Ovary (tissue), 9 donors: ENCODE measurements around the gene SIRT5. TPM values are rescaled to one million over a fixed set of nuclear protein-coding genes. Genes with fewer than 3 reads are reported as not detected.

ENCODE experiments used
- DNase-seq, 5 donors: peaks; one replicate each; pipeline ENCODE4 v3.0.0-alpha.2; 2019 to 2020
- H3K27ac ChIP-seq, 2 donors: fragments of 200-600 bp; one replicate each; pipeline versions ENCODE4 v1.5.1 to v1.8.0; 2019 to 2022
- H3K27me3 ChIP-seq: fragments of 200-600 bp; one replicate; pipeline ENCODE4 v1.8.0; 2022
- H3K36me3 ChIP-seq: fragments of 200-600 bp; sonication (generic); one replicate; pipeline ENCODE4 v1.5.1; 2019
- H3K4me1 ChIP-seq: one replicate; pipeline ENCODE4 v1.8.1; 2013; ENCODE audit warnings: mild to moderate bottlenecking, moderate library complexity; ENCODE audit not compliant: insufficient read depth
- H3K4me3 ChIP-seq: fragments of 200-600 bp; sonication (generic); one replicate; pipeline ENCODE4 v1.5.1; 2017
- H3K9me3 ChIP-seq, 2 donors: fragments of 200-600 bp in 1 of 2; sonication (generic) in 1 of 2; one replicate each; pipeline versions ENCODE4 v1.5.1 to v1.8.1; 2013 to 2019; ENCODE audit warnings: mild to moderate bottlenecking in 1 of 2, moderate library complexity in 1 of 2
- EP300 ChIP-seq: sonication (generic); formaldehyde crosslinking; IDR thresholded peaks from one replicate; pipeline ENCODE4 v1.6.1; 2017; ENCODE audit warnings: antibody characterized with exemption
- POLR2A ChIP-seq: fragments of 450-650 bp; IDR thresholded peaks from one replicate; pipeline ENCODE4 v1.6.1; 2017; ENCODE audit warnings: antibody characterized with exemption, mild to moderate bottlenecking, moderate library complexity
- WGBS, 3 donors: extraction: QIAGEN DNeasy Blood & Tissue Kit in 1 of 3; methylation state at CpG; one replicate each; pipeline versions ENCODE4 v1.1.5 to v1.1.7; 2013 to 2017; 5-methylcytosine and 5-hydroxymethylcytosine counted together
- intact Hi-C, 4 donors: fragments of 100-400 bp; cut with DNase I; formaldehyde crosslinking; loops; one replicate each; pipeline versions ENCODE4 v1.11.0 to v1.15.1; 2022 to 2023
- polyA plus RNA-seq, 2 donors: library from polyadenylated mRNA; stranded (reverse); fragments of 200-250 nt in 1 of 2; fragments of 350-450 nt in 1 of 2; fragmentation: Illumina TruSeq in 1 of 2; extraction: RNeasy Lipid Tissue Mini Kit (QIAGEN cat#74804) in 1 of 2; gene quantifications; one replicate each; pipeline ENCODE4 v1.2.3, GENCODE V29; 2013 to 2014
- total RNA-seq, 7 donors: library from RNA; depleted of rRNA in 2 of 7; stranded (reverse); fragments of >200 nt in 2 of 7; fragmentation: NEBNext Ultra II Directional in 3 of 7; extraction: Animal tissue kit (Norgen Biotek cat#: 25700) in 3 of 7; gene quantifications; one replicate each; pipeline versions ENCODE4 v1.1.0 to v1.2.4, GENCODE V29; 2016 to 2023
- TF ChIP-seq, protein P1 (sequence below), 3 donors: fragments of 450-650 bp in 2 of 3; fragments of 200-600 bp in 1 of 3; IDR thresholded peaks; one replicate each; pipeline versions ENCODE4 v1.5.1 to v1.8.0; 2016 to 2022; ENCODE audit warnings: antibody characterized with exemption in 3 of 3, mild to moderate bottlenecking in 1 of 3
- donor health status: DM: no; HTN: no; CAD: no; lungs with moderate emphysema.
- donor health status: DM: no; HTN: no; CAD: no.
- donor health status: Bipolar disorder and iron deficiency.
- donor health status: DM: yes; HTN: yes; CAD: no.
- donor health status: DM: no; HTN: no; CAD: no.
- donor health status: DM: yes; HTN: yes; CAD: no.

Gene SIRT5
- total and polyA plus RNA-seq, 9 donors: 7.3 to 22.2 (median 13.0) TPM

DNA sequence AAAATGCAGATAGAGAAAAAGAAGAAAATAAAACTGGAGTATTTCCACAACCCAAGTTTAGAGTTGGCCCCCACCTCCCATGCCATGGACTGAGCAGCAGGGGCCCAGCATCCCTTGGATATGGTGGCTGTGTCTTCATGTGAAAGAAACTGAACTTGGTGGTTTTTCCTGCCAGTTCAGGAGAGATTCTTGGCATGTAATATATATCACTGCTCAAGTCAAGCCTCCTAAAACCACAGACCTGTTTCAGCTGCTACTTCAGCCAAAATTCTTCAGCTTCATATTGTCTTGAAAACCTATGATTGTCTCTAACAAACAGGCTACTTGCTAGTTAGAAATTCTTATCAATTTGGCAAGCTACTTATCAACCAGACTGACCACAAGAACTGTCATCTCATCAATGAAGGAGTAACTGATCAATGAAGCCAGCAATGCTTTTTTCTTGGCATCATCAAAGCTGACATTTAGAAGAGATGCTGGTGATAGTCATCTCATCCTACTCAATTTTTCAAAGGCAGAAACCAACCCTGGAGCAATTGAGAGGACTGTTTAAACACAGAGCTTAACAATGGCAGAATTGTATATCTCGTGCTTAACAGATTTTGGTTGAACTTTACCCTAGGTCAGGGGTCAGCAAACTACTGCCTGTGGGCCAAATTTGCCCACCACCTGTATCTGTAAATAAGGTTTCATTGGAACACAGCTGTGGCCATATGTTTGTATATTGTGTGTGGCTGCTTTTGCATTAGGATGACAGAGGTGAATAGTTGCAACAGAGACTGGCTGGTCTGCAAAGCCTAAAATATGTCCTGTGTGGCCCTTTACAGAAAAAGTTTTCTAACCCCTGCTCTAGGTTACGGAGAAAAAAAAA is 30.4 kb downstream of the SIRT5 start:
- no peak for TF ChIP-seq POLR2A
- TF ChIP-seq EP300: no peak
- TF ChIP-seq, protein P1, sequence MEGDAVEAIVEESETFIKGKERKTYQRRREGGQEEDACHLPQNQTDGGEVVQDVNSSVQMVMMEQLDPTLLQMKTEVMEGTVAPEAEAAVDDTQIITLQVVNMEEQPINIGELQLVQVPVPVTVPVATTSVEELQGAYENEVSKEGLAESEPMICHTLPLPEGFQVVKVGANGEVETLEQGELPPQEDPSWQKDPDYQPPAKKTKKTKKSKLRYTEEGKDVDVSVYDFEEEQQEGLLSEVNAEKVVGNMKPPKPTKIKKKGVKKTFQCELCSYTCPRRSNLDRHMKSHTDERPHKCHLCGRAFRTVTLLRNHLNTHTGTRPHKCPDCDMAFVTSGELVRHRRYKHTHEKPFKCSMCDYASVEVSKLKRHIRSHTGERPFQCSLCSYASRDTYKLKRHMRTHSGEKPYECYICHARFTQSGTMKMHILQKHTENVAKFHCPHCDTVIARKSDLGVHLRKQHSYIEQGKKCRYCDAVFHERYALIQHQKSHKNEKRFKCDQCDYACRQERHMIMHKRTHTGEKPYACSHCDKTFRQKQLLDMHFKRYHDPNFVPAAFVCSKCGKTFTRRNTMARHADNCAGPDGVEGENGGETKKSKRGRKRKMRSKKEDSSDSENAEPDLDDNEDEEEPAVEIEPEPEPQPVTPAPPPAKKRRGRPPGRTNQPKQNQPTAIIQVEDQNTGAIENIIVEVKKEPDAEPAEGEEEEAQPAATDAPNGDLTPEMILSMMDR (IDR thresholded peaks at IDR 0.05): no peak
- no peak for DNase-seq
- WGBS, 3 donors: 83 to 84% (median 84%) methylated on average over 2 of the region's 2 CpGs
- Histone ChIP-seq H3K36me3 (no peaks in the 10 kb centered on the region), H3K4me3 (no peak overlapping the region), H3K27me3 (no peaks in the 10 kb centered on the region), H3K4me1 (no peaks in the 10 kb centered on the region), H3K27ac (no peak overlapping the region), H3K9me3 (no peaks in the 10 kb centered on the region)
- intact Hi-C loops: no loop called here

GRCh38 chr6:13605634-13606033 is 31.2 kb downstream of the SIRT5 start:
- no peak for DNase-seq

GRCh38 chr6:13611715-13612114 is 37.3 kb downstream of the SIRT5 start:
- Histone ChIP-seq H3K4me3 (no peak overlapping the region), H3K9me3 (no peaks in the 10 kb centered on the region), H3K36me3 (no peaks in the 10 kb centered on the region), H3K27me3 (no peaks in the 10 kb centered on the region), H3K27ac (no peak overlapping the region), H3K4me1 (peaks cover 1% of the 10 kb centered on the region)
- no peak for TF ChIP-seq EP300
- 56 to 71% (median 63%) methylated on average over 4 of the region's 4 CpGs for WGBS, 3 donors
- intact Hi-C loops: loop anchor here (5.0 to 10.0 kb wide), 5 partner anchors 93 to 183 kb away; partner anchors contain the start of gene RANBP9 (in 2 of the 4)
- DNase-seq: no peak

More at GRCh38 chr6:13605634-13606033, 31.2 kb downstream of the SIRT5 start:
- no peaks in the 10 kb centered on the region for H3K4me1 ChIP-seq
- no peak overlapping the region for H3K4me3 ChIP-seq
- H3K9me3 ChIP-seq: no peaks in the 10 kb centered on the region
- intact Hi-C loops: no loop called here
- no peaks in the 10 kb centered on the region for H3K27me3 ChIP-seq
- H3K27ac ChIP-seq: no peak overlapping the region
- TF ChIP-seq EP300: no peak
- TF ChIP-seq, protein P1 (IDR thresholded peaks at IDR 0.05): no peak
- TF ChIP-seq POLR2A: no peak
- 92 to 94% (median 94%) methylated on average over 4 of the region's 4 CpGs for WGBS, 3 donors
- H3K36me3 ChIP-seq: no peaks in the 10 kb centered on the region

GRCh38 chr6:13613029-13613594 is 38.7 kb downstream of the SIRT5 start:
- H3K36me3 ChIP-seq: no peaks in the 10 kb centered on the region
- peaks cover 1% of the 10 kb centered on the region for H3K4me1 ChIP-seq
- TF ChIP-seq, protein P1 (IDR thresholded peaks at IDR 0.05): no peak
- TF ChIP-seq EP300 (no peak), POLR2A (no peak)
- WGBS, 3 donors: 60 to 63% (median 63%) methylated on average over 3 of the region's 3 CpGs
- no peaks in the 10 kb centered on the region for H3K9me3 ChIP-seq
- H3K27ac ChIP-seq: no peak overlapping the region
- no peaks in the 10 kb centered on the region for H3K27me3 ChIP-seq
- no peak overlapping the region for H3K4me3 ChIP-seq
- no peak for DNase-seq
- intact Hi-C loops: loop anchor here (5.0 to 10.0 kb wide), 5 partner anchors 92 to 182 kb away; partner anchors contain the start of gene RANBP9 (in 2 of the 4)
